HEK293 (cell line): ENCODE measurements around the gene HOTAIR.

ENCODE experiments used
- CTCF ChIA-PET: fragments of 350-600 bp; formaldehyde crosslinking; extraction: SDS; loops from one replicate; lab custom pipeline; 2021; ENCODE audit warnings: antibody characterized with exemption; lab: Yijun Ruan, JAX
- POLR2A ChIA-PET: fragments of 300-600 bp; formaldehyde crosslinking; extraction: SDS; loops from one replicate; lab custom pipeline; 2020; ENCODE audit warnings: antibody characterized with exemption, inconsistent platforms; lab: Yijun Ruan, JAX
- H3K27ac ChIP-seq: fragments of 200-500 bp; sonication (Bioruptor generic); 2 replicates; pipeline ENCODE4 v1.5.1; 2014; ENCODE audit warnings: low read depth, low read length, control low read depth, inconsistent platforms; ENCODE audit errors: extremely low read depth
- H3K36me3 ChIP-seq, 2 experiments: fragments of 200-500 bp in 1 of 2; sonication (Bioruptor generic) in 1 of 2; 1 replicate in 1 of 2; 2 replicates in 1 of 2; pipeline ENCODE4 v1.5.1; 2014 to 2017; ENCODE audit warnings: inconsistent platforms in 2 of 2, low read length in 2 of 2; ENCODE audit not compliant: control insufficient read depth in 2 of 2, insufficient read depth in 1 of 2
- H3K4me1 ChIP-seq: fragments of 200-500 bp; sonication (Bioruptor generic); 2 replicates; pipeline ENCODE4 v1.5.1; 2014; ENCODE audit warnings: mild to moderate bottlenecking, low read length, inconsistent platforms; ENCODE audit not compliant: control insufficient read depth, insufficient read depth
- H3K4me3 ChIP-seq: 2 replicates; pipeline ENCODE4 v1.5.1; 2011; ENCODE audit warnings: low read depth, mild to moderate bottlenecking, control low read depth, low read length, moderate library complexity
- H3K9me3 ChIP-seq: fragments of 200-500 bp; sonication (Bioruptor generic); 2 replicates; pipeline ENCODE4 v1.5.1; 2014; ENCODE audit warnings: low read depth, low read length, inconsistent platforms; ENCODE audit not compliant: control insufficient read depth, insufficient read depth
- ATF2 ChIP-seq: fragments of 450-650 bp; formaldehyde crosslinking; IDR thresholded peaks from 2 replicates; pipeline ENCODE4 v1.5.1; 2016; ENCODE audit warnings: missing biosample characterization, missing genetic modification characterization, low read depth
- CTCF ChIP-seq: fragments of 450-650 bp; formaldehyde crosslinking; IDR thresholded peaks from 2 replicates; pipeline ENCODE4 v1.5.1; 2016; ENCODE audit warnings: missing biosample characterization, missing genetic modification characterization
- KLF10 ChIP-seq: fragments of 450-650 bp; IDR thresholded peaks from 2 replicates; pipeline ENCODE4 v1.5.1; 2018; ENCODE audit warnings: missing biosample characterization, mild to moderate bottlenecking, missing genetic modification characterization
- PRDM1 ChIP-seq: fragments of 450-650 bp; formaldehyde crosslinking; IDR thresholded peaks from 2 replicates; pipeline ENCODE4; 2016; ENCODE audit warnings: missing biosample characterization, missing genetic modification characterization
- PRDM10 ChIP-seq: fragments of 450-650 bp; formaldehyde crosslinking; IDR thresholded peaks from 2 replicates; pipeline ENCODE4 v1.5.1; 2016; ENCODE audit warnings: missing biosample characterization, missing genetic modification characterization
- PRDM4 ChIP-seq: fragments of 450-650 bp; formaldehyde crosslinking; IDR thresholded peaks from 2 replicates; pipeline ENCODE4 v1.5.1; 2017; ENCODE audit warnings: missing biosample characterization, missing genetic modification characterization
- TCF7L2 ChIP-seq: IDR thresholded peaks from 2 replicates; pipeline ENCODE4 v1.6.1; 2011; ENCODE audit warnings: low read depth, mild to moderate bottlenecking, inconsistent platforms, low read length, moderate library complexity, borderline replicate concordance
- ZBTB17 ChIP-seq: fragments of 450-650 bp; formaldehyde crosslinking; IDR thresholded peaks from 2 replicates; pipeline ENCODE4 v1.5.1; 2016; ENCODE audit warnings: missing biosample characterization, missing genetic modification characterization
- ZBTB8A ChIP-seq: fragments of 450-650 bp; formaldehyde crosslinking; IDR thresholded peaks from 2 replicates; pipeline ENCODE4 v1.5.1; 2016; ENCODE audit warnings: missing biosample characterization, missing genetic modification characterization
- ZNF121 ChIP-seq: fragments of 450-650 bp; formaldehyde crosslinking; IDR thresholded peaks from 2 replicates; pipeline ENCODE4 v1.5.1; 2016; ENCODE audit warnings: missing biosample characterization, missing genetic modification characterization
- ZNF514 ChIP-seq: fragments of 450-650 bp; formaldehyde crosslinking; IDR thresholded peaks from 2 replicates; pipeline ENCODE4 v1.5.1; 2016; ENCODE audit warnings: missing biosample characterization, missing genetic modification characterization
- ZNF585B ChIP-seq: fragments of 450-650 bp; formaldehyde crosslinking; IDR thresholded peaks from 2 replicates; pipeline ENCODE4 v1.5.1; 2016; ENCODE audit warnings: missing biosample characterization, missing genetic modification characterization
- ZNF623 ChIP-seq: fragments of 450-650 bp; formaldehyde crosslinking; IDR thresholded peaks from 2 replicates; pipeline ENCODE4 v1.5.1; 2016; ENCODE audit warnings: missing biosample characterization, missing genetic modification characterization
- ZSCAN16 ChIP-seq: fragments of 450-650 bp; formaldehyde crosslinking; IDR thresholded peaks from 2 replicates; pipeline ENCODE4 v1.5.1; 2016; ENCODE audit warnings: missing biosample characterization, missing genetic modification characterization
- ZXDB ChIP-seq: fragments of 450-650 bp; formaldehyde crosslinking; IDR thresholded peaks from 2 replicates; pipeline ENCODE4 v1.5.1; 2016; ENCODE audit warnings: missing biosample characterization, missing genetic modification characterization
- TF ChIP-seq, protein P1 (sequence below): fragments of 450-650 bp; formaldehyde crosslinking; IDR thresholded peaks from 2 replicates; pipeline ENCODE4 v1.5.1; 2016; ENCODE audit warnings: missing biosample characterization, missing genetic modification characterization
- TF ChIP-seq, protein P2 (sequence below): fragments of 450-650 bp; formaldehyde crosslinking; IDR thresholded peaks from 2 replicates; pipeline ENCODE4 v1.5.1; 2016; ENCODE audit warnings: missing biosample characterization, missing genetic modification characterization

Gene HOTAIR

GRCh38 chr12:54021432-54022013, 46.8 kb upstream of the HOTAIR start (continued):
- TF ChIP-seq KLF10 (tag by site-specific recombination) (no peak), TCF7L2 (no peak), ZNF514 (tag by site-specific recombination) (no peak), ATF2 (tag by site-specific recombination) (no peak), ZBTB8A (0 out of 2 replicates have a peak, but pooled peaks have one; percentile 38), ZXDB (tag by site-specific recombination) (peak; percentile 21; the same call in 1 of the 2 replicates), ZBTB17 (0 out of 2 replicates have a peak, but pooled peaks have one; percentile 18), CTCF (tag by site-specific recombination) (peak; percentile 69; the same call in 1 of the 2 replicates), ZNF585B (tag by site-specific recombination) (no peak), PRDM10 (tag by site-specific recombination) (0 out of 2 replicates have a peak, but pooled peaks have one; percentile 32)
- TF ChIP-seq, protein P1, sequence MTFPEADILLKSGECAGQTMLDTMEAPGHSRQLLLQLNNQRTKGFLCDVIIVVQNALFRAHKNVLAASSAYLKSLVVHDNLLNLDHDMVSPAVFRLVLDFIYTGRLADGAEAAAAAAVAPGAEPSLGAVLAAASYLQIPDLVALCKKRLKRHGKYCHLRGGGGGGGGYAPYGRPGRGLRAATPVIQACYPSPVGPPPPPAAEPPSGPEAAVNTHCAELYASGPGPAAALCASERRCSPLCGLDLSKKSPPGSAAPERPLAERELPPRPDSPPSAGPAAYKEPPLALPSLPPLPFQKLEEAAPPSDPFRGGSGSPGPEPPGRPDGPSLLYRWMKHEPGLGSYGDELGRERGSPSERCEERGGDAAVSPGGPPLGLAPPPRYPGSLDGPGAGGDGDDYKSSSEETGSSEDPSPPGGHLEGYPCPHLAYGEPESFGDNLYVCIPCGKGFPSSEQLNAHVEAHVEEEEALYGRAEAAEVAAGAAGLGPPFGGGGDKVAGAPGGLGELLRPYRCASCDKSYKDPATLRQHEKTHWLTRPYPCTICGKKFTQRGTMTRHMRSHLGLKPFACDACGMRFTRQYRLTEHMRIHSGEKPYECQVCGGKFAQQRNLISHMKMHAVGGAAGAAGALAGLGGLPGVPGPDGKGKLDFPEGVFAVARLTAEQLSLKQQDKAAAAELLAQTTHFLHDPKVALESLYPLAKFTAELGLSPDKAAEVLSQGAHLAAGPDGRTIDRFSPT (tag by site-specific recombination), result peak; percentile 35; the same call in 1 of the 2 replicates

- TF ChIP-seq ZNF121, result no peak
- 0 out of 2 replicates have a peak, but pooled peaks have one; percentile 41 for TF ChIP-seq PRDM1 (tag by site-specific recombination)
- TF ChIP-seq, protein P2, sequence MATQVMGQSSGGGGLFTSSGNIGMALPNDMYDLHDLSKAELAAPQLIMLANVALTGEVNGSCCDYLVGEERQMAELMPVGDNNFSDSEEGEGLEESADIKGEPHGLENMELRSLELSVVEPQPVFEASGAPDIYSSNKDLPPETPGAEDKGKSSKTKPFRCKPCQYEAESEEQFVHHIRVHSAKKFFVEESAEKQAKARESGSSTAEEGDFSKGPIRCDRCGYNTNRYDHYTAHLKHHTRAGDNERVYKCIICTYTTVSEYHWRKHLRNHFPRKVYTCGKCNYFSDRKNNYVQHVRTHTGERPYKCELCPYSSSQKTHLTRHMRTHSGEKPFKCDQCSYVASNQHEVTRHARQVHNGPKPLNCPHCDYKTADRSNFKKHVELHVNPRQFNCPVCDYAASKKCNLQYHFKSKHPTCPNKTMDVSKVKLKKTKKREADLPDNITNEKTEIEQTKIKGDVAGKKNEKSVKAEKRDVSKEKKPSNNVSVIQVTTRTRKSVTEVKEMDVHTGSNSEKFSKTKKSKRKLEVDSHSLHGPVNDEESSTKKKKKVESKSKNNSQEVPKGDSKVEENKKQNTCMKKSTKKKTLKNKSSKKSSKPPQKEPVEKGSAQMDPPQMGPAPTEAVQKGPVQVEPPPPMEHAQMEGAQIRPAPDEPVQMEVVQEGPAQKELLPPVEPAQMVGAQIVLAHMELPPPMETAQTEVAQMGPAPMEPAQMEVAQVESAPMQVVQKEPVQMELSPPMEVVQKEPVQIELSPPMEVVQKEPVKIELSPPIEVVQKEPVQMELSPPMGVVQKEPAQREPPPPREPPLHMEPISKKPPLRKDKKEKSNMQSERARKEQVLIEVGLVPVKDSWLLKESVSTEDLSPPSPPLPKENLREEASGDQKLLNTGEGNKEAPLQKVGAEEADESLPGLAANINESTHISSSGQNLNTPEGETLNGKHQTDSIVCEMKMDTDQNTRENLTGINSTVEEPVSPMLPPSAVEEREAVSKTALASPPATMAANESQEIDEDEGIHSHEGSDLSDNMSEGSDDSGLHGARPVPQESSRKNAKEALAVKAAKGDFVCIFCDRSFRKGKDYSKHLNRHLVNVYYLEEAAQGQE (tag by site-specific recombination), result peak; percentile 49; the same call in 1 of the 2 replicates
- TF ChIP-seq PRDM4 (tag by site-specific recombination), result no peak
- TF ChIP-seq ZNF623 (tag by site-specific recombination), result no peak
- no peak for TF ChIP-seq ZSCAN16 (tag by site-specific recombination)
- H3K4me1 ChIP-seq, result peaks cover 67% of the 10 kb centered on the region
Measured at GRCh38 chr12:54020591-54021405, 46.0 kb upstream of the HOTAIR start.

More at GRCh38 chr12:54020591-54021405, 46.0 kb upstream of the HOTAIR start:
- ChIA-PET CTCF (interaction anchor here (0.6 to 1.8 kb wide), 2 partner anchors 55 to 181 kb away, joined by 4 to 7 read pairs; no protein-coding TSS in a partner anchor), POLR2A (no interaction called here)
- no peak overlapping the region for H3K4me3 ChIP-seq
- no peaks in the 10 kb centered on the region for H3K36me3 ChIP-seq
- H3K9me3 ChIP-seq, result no peaks in the 10 kb centered on the region
- peak overlapping the region; percentile 100; the same call in 1 of the 2 replicates for H3K27ac ChIP-seq
